K562 (cell line): Measurements from ENCODE around the gene KMT2A. TPM values are rescaled to one million over a fixed set of nuclear protein-coding genes. Genes with fewer than 3 reads are reported as not detected.

Experiments
- JUND ChIP-seq, 2 experiments: IDR thresholded peaks; 2 replicates in 1 of 2; 3 replicates in 1 of 2; pipeline ENCODE4 v1.6.1; 2011; ENCODE audit warnings: borderline replicate concordance in 2 of 2, low read depth in 2 of 2, low read length in 2 of 2, improper control_type of control experiment in 1 of 2, missing biosample characterization in 1 of 2, missing genetic modification characterization in 1 of 2, missing genetic modification reagents in 1 of 2
- MCM2 ChIP-seq: fragments of 450-650 bp; IDR thresholded peaks from 2 replicates; pipeline ENCODE4 v1.6.1; 2017; ENCODE audit warnings: low read depth, mild to moderate bottlenecking
- POLR2B ChIP-seq: fragments of 450-650 bp; IDR thresholded peaks from 2 replicates; pipeline ENCODE4 v1.6.1; 2018; ENCODE audit warnings: low read depth; ENCODE audit not compliant: partially characterized antibody
- SETDB1 ChIP-seq: IDR thresholded peaks from one replicate; pipeline ENCODE4 v1.6.1; 2012; ENCODE audit warnings: low read length, control low read depth, inconsistent platforms
- TAL1 ChIP-seq: fragments of 450-650 bp; IDR thresholded peaks from 2 replicates; pipeline ENCODE4 v1.6.1; 2016; ENCODE audit warnings: mild to moderate bottlenecking
- ZBTB5 ChIP-seq: fragments of 450-650 bp; IDR thresholded peaks from 2 replicates; pipeline ENCODE4 v1.6.1; 2017; ENCODE audit warnings: antibody characterized with exemption
- ZEB2 ChIP-seq: fragments of 450-650 bp; IDR thresholded peaks from 2 replicates; pipeline ENCODE4 v1.6.1; 2016
- ZNF830 ChIP-seq: fragments of 250-450 bp; sonication (Bioruptor Pico); IDR thresholded peaks from 2 replicates; pipeline ENCODE4 v1.5.0; 2021; ENCODE audit warnings: mild to moderate bottlenecking
- polyA plus RNA-seq, 8 experiments: library from polyadenylated mRNA; depleted of rRNA in 4 of 8; stranded (reverse) in 5 of 8; unstranded in 3 of 8; fragments of >200 nt; fragmentation: Nextera tagmentation in 2 of 8; fragmentation: Illumina TruSeq in 1 of 8; extraction: Ambion mirVana in 2 of 8; extraction: Trizol in 1 of 8; gene quantifications; 2 replicates each; pipeline versions ENCODE4 v1.2.1 to v1.2.3, GENCODE V29; 2011 to 2014; ENCODE audit warnings: inconsistent platforms in 1 of 8, missing spikeins in 1 of 8
- total RNA-seq, 7 experiments: library from RNA; depleted of rRNA in 6 of 7; stranded (reverse); fragments of >200 nt in 6 of 7; fragmentation: Illumina TruSeq in 2 of 7; extraction: Trizol in 2 of 7; gene quantifications; 2 replicates each; pipeline versions ENCODE4 v1.2.1 to v1.2.3, GENCODE V29; 2011 to 2021; ENCODE audit warnings: low replicate concordance in 1 of 7

KMT2A gene
- total and polyA plus RNA-seq, 9 of the 15 experiments (the other 6 are each of a cell fraction or from before 2014, with no cell fraction given), result 9.6 to 59.9 (median 32.6) TPM

DNA sequence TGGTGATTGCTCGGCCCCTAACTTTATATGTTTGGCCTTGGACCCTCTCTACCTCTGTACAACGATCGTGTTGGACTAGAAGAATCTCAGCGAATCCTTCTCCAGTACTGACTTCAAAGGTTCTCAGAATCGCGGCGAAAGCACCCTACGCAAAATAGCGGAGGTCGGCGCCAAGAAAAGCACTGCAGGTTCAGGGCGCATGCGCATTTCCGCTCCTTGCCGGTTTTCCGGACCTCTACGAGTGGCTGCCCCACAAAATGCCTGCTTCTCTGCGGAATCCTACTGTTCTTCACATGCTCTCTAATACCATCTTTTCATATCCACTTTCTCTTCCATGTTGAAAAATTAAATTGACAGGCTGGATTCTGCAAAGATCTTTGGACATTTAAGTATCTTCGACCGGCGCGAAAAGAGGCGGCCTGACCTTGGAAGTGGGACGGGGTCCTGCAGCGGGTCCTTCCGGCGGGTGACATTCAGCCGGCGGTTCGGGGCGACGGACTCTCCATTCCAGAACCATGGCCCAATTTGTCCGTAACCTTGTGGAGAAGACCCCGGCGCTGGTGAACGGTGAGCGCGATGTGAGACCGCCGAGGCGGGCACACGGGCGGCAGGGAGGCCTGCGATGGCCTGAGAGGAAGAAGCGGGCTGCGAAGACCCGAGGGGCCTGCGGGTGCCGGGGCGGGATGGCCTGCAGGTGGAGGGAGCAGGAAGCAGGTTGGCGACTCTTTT is 35.0 kb upstream of the KMT2A start, which contains the start of gene ATP5MG (continued):
- TF ChIP-seq MCM2 (no peak), TAL1 (peak; percentile 43; the same call in 1 of the 2 replicates), ZEB2 (no peak), SETDB1 (no peak), POLR2B (peak; percentile 68), ZBTB5 (no peak), JUND (IDR thresholded peaks at IDR 0.05; ENCODE audit: borderline replicate concordance, low read depth, low read length) (peak; percentile 27; the same call in 1 of the 2 replicates), JUND (tag; IDR thresholded peaks at IDR 0.05; ENCODE audit: borderline replicate concordance, low read depth, low read length) (no peak; the same call in 2 of the 3 replicates), ZNF830 (no peak)
